ENCODE data around the gene ABCG1.
A peak's percentile ranks its signal among the peaks of the same experiment; 100 is the strongest.

- TF ChIP-seq GATA3 (IDR thresholded peaks at IDR 0.05; ENCODE audit: low read depth, low read length) (no peak), GATA2 (IDR thresholded peaks at IDR 0.05; ENCODE audit: low read depth, low read length) (peak; percentile 86)
Measured at GRCh38 chr21:42309753-42310213, 90.8 kb downstream of the ABCG1 start.
